HG03095 (cell line): ENCODE measurements around the gene TRIOBP.

Experiments used
- ATAC-seq: cut with Tn5 transposase; IDR thresholded peaks from one replicate; pipeline ENCODE4 v1.9.1; 2021; ENCODE audit warnings: moderate library complexity; ENCODE audit not compliant: unreplicated experiment

The TRIOBP gene

GRCh38 chr22:37749831-37750595 lies 53.2 kb downstream of the TRIOBP start:
- ATAC-seq, result no peak

GRCh38 chr22:37750596-37751162 lies 53.8 kb downstream of the TRIOBP start:
- no peak for ATAC-seq

GRCh38 chr22:37751449-37752188 lies 54.8 kb downstream of the TRIOBP start:
- no peak for ATAC-seq

GRCh38 chr22:37752189-37753087 lies 55.6 kb downstream of the TRIOBP start:
- ATAC-seq, result no peak

- no peak for ATAC-seq
These were observed 56.9 kb downstream of the TRIOBP start for GRCh38 chr22:37753746-37754145.

- no peak for ATAC-seq
These were observed 60.8 kb downstream of the TRIOBP start for GRCh38 chr22:37757663-37758062.

- no peak for ATAC-seq
These were observed 61.8 kb downstream of the TRIOBP start for GRCh38 chr22:37758694-37759093.

GRCh38 chr22:37759281-37759680 lies 62.4 kb downstream of the TRIOBP start:
- ATAC-seq, result no peak

GRCh38 chr22:37760152-37760551 lies 63.3 kb downstream of the TRIOBP start:
- ATAC-seq, result no peak

- ATAC-seq, result no peak
These were observed 65.6 kb downstream of the TRIOBP start for GRCh38 chr22:37762389-37762836.

- no peak for ATAC-seq
These were observed 66.2 kb downstream of the TRIOBP start for GRCh38 chr22:37763012-37763411.

- no peak for ATAC-seq
These were observed 66.8 kb downstream of the TRIOBP start for GRCh38 chr22:37763652-37764051.

- ATAC-seq, result no peak
These were observed 67.8 kb downstream of the TRIOBP start for GRCh38 chr22:37764622-37765021.

GRCh38 chr22:37765498-37765897 lies 68.7 kb downstream of the TRIOBP start:
- ATAC-seq, result no peak

- ATAC-seq, result no peak
These were observed 69.2 kb downstream of the TRIOBP start for GRCh38 chr22:37765953-37766576.

- ATAC-seq, result no peak
These were observed 71.4 kb downstream of the TRIOBP start for GRCh38 chr22:37768273-37768672.

GRCh38 chr22:37769056-37769455 lies 72.2 kb downstream of the TRIOBP start:
- ATAC-seq, result no peak

GRCh38 chr22:37771081-37771480 lies 74.2 kb downstream of the TRIOBP start:
- no peak for ATAC-seq

- no peak for ATAC-seq
These were observed 75.0 kb downstream of the TRIOBP start for GRCh38 chr22:37771702-37772427.

- ATAC-seq, result no peak
These were observed 77.9 kb downstream of the TRIOBP start for GRCh38 chr22:37774728-37775127.
